Spleen (tissue), 7 donors: Measurements from ENCODE around the gene TBC1D16.

ENCODE experiments used
- CTCF ChIP-seq, 11 experiments: fragments of 200-600 bp in 7 of 11; fragments of 450-650 bp in 4 of 11; sonication (generic) in 4 of 11; IDR thresholded peaks in 8 of 11; conservative IDR thresholded peaks in 3 of 11; 1 replicate in 7 of 11; 2 replicates in 4 of 11; pipeline versions ENCODE4 v1.4.0 to v1.8.0; 2016 to 2021; ENCODE audit warnings: antibody characterized with exemption in 11 of 11, inconsistent platforms in 4 of 11, mild to moderate bottlenecking in 1 of 11
- POLR2AphosphoS5 ChIP-seq, 3 donors: sonication (generic); formaldehyde crosslinking; IDR thresholded peaks; one replicate each; pipeline ENCODE4 v1.5.1; 2017; ENCODE audit warnings: antibody characterized with exemption in 3 of 3
- donor health status: DM: no; HTN: no; CAD: no; lungs with moderate emphysema.
- donor health status: DM: no; HTN: no; CAD: no.
- donor health status: DM: no; HTN: no; CAD: no.

GRCh38 chr17:79937391-79938335, 98.0 kb downstream of the TBC1D16 start:
- TF ChIP-seq CTCF (IDR thresholded peaks at IDR 0.05 in 8 of 11, conservative IDR thresholded peaks at IDR 0.05 in 3 of 11): no peak
- TF ChIP-seq POLR2AphosphoS5 (IDR thresholded peaks at IDR 0.05): peak in 1 of 3 donors; percentile 7
